ENCODE results near the gene LDHAL6B.
A peak's percentile ranks its signal among the peaks of the same experiment; 100 is the strongest.

LDHAL6B gene

DNA sequence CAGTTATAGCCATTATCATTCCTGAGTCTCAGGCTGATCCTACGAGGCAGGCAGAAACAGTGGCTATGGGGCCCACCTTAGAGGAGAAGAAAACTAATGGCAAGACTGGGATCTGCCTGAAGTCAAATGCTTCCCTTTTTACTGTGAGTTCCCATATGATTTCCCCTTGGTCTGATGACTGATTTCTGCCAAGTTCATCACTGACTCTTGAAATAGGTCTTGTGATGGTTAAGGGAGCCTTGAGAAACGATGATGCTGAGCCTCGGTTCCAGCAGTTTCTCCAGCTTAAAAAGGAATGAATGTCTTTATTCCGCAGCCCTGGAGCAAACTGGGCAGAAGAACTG, 29.4 kb upstream of the LDHAL6B start:
- DNase-seq (ENCODE audit: low spot score): no peak

- no peak for DNase-seq (ENCODE audit: low spot score)
Observed at GRCh38 chr15:59178151-59178695, 28.4 kb upstream of the LDHAL6B start.

DNA sequence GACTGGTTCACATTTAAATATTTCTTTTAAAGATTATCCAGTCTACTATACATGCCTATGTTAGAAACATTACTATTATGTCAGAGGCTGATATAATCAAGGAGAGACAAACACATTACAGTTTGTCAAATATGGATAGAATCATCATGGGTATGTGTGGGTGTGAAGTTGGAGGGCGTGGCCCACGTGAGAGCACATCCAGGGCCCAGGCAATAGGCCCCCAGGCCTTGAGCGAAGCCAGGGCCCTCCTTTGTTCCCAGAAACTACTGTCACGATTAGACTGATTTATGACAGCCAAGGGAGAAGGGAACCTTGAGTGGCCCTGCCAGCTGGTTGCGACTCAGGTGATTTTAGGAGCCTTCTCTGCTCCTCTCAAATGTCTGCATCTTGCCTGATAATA, 26.9 kb upstream of the LDHAL6B start:
- DNase-seq (ENCODE audit: low spot score): no peak

DNA sequence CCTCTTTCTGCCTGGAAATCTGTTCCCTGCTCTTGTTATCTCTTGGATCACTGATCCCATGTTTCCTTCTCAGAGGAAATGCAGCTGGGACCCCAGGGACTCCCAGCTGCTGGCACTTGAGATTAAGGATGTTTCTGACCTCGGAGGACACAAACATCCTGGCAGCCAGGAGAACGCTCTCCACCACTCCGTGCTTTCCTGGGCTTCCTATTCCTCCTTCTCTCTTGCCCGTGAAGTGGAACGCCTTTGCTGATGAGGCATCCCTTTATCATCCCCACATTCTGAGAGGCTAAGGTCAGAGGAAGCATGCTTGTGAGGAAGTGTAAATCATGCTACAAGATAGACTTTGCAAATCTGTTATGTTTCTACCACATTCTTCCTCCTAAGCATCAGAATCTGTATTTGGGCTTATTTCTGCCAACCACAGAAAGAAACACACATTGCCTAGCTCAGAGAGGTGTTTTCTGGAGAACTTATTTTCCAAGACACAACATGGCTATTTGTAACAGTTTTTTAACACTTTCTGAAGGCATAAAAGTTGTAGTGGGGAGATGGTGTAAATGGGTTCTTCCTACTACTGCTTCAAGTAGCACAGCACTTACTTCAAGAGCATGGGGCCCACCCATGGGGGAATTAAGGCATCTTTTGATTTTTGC, 25.6 kb upstream of the LDHAL6B start:
- peak; percentile 16 for DNase-seq (ENCODE audit: low spot score)

GRCh38 chr15:59185725-59186124, 20.9 kb upstream of the LDHAL6B start:
- DNase-seq (ENCODE audit: low spot score): no peak

DNA sequence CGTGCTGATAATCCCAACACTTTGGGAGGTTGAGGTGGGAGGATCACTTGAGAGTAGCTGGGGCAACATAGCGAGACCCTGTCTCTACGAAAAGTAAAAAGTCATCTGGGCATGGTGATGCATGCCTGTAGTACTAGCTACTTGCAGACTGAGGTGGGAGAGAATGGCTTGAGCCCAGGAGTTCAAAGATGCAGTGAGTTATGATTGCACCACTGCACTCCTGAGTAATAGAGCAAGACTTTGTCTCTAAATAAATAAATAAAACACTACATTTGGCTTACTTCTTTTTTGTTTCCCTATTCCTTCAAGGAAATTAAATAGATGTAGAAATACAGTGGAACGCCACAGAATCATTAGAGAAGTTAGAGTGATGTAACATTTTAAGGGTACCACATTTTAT, 20.1 kb upstream of the LDHAL6B start:
- DNase-seq (ENCODE audit: low spot score): no peak

DNA sequence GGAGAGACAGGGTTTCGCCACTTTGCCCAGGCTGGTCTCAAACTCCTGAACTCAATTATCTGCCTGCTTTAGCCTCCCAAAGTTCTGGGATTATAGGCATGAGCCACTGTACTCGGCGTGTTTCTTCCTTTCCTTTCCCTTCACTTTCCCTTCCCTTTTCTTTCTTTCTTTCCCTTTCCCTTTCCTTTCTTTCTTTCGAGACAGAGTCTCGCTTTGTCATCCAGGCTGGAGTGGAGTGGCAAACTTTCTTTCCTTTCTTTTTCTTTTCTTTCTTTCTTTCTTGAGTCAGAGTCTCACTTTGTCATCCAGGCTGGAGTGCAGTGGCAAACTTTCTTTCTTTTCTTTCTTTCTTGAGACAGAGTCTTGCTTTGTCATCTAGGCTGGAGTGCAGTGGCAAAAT, 17.4 kb upstream of the LDHAL6B start:
- no peak for DNase-seq (ENCODE audit: low spot score)

DNA sequence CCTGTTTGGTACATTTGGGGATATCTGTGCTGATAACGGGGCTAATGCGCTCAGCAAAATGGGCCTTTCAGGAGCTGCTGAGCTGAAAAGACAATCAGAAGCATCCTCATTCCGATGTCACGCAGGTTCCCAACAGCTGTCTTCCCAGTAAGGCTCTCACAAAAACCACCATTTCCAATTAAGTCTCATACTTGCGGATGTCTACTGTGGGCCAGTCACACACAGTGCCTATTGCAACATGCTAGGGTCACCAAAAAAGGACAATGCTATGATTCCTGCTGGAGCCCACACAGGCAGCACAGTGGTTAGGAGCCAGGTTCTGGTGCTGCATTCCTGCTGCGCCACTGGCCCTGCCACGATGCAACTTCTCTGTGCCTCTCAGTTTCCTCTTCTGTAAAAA, 16.4 kb upstream of the LDHAL6B start:
- DNase-seq (ENCODE audit: low spot score): no peak

DNA sequence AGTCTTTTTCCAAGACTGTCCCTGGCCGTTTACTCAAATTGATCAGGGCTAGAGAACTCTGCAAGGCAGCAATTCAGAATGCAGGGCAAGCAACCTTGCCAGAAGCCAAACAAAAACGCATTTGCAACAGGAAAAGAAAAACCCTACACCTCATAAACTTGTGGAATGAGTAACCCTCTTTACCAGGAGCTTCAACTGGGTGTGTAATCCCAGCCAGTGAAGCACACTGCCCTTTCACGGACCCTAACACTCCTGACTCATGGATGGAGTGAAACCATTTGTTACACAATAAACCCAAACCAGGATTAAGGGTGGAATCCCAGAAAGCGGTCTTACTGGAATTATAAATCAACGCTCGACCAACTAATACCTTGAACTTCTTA, 14.8 kb upstream of the LDHAL6B start:
- DNase-seq (ENCODE audit: low spot score): peak; percentile 60

- no peak for DNase-seq (ENCODE audit: low spot score)
Observed at GRCh38 chr15:59194639-59195325, 11.9 kb upstream of the LDHAL6B start.

GRCh38 chr15:59196416-59196815, 10.2 kb upstream of the LDHAL6B start:
- no peak for DNase-seq (ENCODE audit: low spot score)

DNA sequence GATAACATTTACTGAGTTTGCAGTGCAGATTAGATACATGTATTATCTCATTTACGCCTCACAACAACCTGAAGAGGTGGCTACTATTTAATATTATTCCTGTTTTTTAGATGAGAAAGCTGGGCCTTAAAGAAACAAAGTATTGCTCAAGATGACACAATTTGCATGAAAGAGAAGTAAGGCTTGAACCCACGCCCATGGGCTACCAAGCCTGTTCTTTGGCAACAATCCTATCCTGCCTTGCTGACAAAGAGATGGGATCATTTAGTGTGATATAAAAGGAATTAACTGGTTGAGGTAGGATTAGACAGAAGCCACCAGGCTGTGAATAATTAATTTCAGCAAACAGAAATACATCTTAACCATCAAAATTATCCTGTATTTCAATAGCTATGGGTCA, 9.2 kb upstream of the LDHAL6B start:
- no peak for DNase-seq (ENCODE audit: low spot score)

GRCh38 chr15:59199626-59200465, 6.8 kb upstream of the LDHAL6B start:
- peak; percentile 24 for DNase-seq (ENCODE audit: low spot score)

GRCh38 chr15:59200560-59200959, 6.1 kb upstream of the LDHAL6B start:
- no peak for DNase-seq (ENCODE audit: low spot score)

DNA sequence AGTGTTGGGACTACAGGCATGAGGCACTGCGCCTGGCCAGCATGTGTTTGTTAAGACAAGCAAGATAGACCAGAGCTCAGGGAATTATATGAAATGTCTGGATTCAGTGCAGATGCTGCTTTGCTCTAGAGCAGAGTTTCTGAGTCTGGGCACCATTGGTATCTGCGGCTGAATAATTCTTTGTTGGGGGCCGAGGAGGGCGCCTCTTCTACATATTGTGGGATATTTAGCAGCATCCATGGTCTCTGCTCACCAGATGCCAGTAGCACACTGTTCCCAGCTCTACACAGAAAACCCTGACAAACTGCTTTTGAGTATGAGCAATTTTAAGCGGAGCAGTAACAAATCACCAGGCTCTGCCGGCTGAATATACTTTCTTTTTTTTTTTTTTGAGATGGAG, 3.6 kb upstream of the LDHAL6B start:
- DNase-seq (ENCODE audit: low spot score): no peak

GRCh38 chr15:59203657-59204056, 3.0 kb upstream of the LDHAL6B start:
- DNase-seq (ENCODE audit: low spot score): no peak

- no peak for DNase-seq (ENCODE audit: low spot score)
Observed at GRCh38 chr15:59205839-59206622, 612 bp upstream of the LDHAL6B start.

GRCh38 chr15:59208613-59209249, 2.1 kb downstream of the LDHAL6B start:
- no peak for DNase-seq (ENCODE audit: low spot score)

GRCh38 chr15:59210186-59210585, 3.5 kb downstream of the LDHAL6B start:
- no peak for DNase-seq (ENCODE audit: low spot score)

- no peak for DNase-seq (ENCODE audit: low spot score)
Observed at GRCh38 chr15:59216911-59217310, 10.3 kb downstream of the LDHAL6B start.

DNA sequence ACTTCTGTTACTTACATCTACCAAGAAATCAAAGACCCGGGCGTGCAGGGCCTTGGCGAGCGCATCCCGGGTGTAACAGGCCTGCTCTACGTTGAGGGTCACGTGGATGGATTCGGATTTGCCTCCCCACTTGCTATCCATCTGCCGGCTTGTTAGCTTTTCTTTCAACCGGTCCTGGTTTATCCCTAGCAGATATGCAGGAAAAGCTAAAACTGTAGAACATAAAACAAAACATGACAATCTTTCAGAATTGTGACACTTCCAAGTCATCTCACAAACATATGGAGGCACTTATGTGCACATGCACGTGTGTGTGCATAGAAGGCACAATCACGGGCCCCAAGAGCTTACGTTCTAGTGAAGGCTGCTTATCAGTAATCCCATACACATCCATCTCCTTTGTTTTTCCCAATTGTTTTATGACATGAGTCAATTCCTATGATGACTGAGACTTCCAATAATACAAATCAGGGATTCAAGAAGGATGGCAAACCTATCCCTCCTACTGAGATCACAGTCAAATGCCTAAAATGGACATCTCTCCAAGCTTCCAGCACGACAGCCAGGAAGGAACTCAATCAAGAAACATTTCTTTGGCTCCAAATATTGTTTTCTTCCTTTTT, 11.3 kb downstream of the LDHAL6B start:
- DNase-seq (ENCODE audit: low spot score): no peak

Data from hepatic stellate cell (primary cell).